OCI-LY1 (cell line): ENCODE results near the gene DRD2.

Experiments
- CTCF ChIP-seq: fragments of 200-600 bp; sonication (generic), shearing (Covaris generic); IDR thresholded peaks from 2 replicates; pipeline ENCODE4 v1.5.1; 2017; ENCODE audit warnings: mild to moderate bottlenecking, antibody characterized with exemption, low read length, moderate library complexity, mixed read lengths
- EZH2 ChIP-seq: fragments of 200-600 bp; sonication (generic), shearing (Covaris generic); IDR thresholded peaks from 2 replicates; pipeline ENCODE4 v1.8.0; 2017; ENCODE audit warnings: borderline replicate concordance, mixed run types, mild to moderate bottlenecking, antibody characterized with exemption, low read length, moderate library complexity, mixed read lengths

- no peak for TF ChIP-seq CTCF
- TF ChIP-seq EZH2 = no peak
Observed at GRCh38 chr11:113426686-113427085, 48.5 kb downstream of the DRD2 start.
